HCT116 (cell line): ENCODE results near the gene SLC25A43. TPM values are rescaled to one million over a fixed set of nuclear protein-coding genes. Genes with fewer than 3 reads are reported as not detected.

Experiments
- ATAC-seq: fragments of 200-7000 bp; cut with Tn5 transposase; 2 replicates; pipeline ENCODE4 v1.9.1; 2020; ENCODE audit warnings: mild to moderate bottlenecking, moderate library complexity
- BruUV-seq: library from RNA; stranded (reverse); fragments of 400-500 nt; replicated peaks from 2 replicates; lab custom pipeline; 2021; lab: Mats Ljungman, UMichigan
- CTCF ChIA-PET: fragments of 300-600 bp; sonication (Branson Sonifier 250); formaldehyde crosslinking; loops from one replicate; lab custom pipeline; 2021; ENCODE audit warnings: antibody characterized with exemption; lab: Charles Lee
- POLR2A ChIA-PET: fragments of 300-600, 350-600 bp; sonication (Branson Sonifier 250); formaldehyde crosslinking; loops from one replicate; lab custom pipeline; 2021; ENCODE audit warnings: antibody characterized with exemption; lab: Charles Lee
- RAD21 ChIA-PET, 2 experiments: fragments of 300-600 bp; sonication (Branson Sonifier 250); formaldehyde crosslinking; loops; one replicate each; lab custom pipeline; 2023; ENCODE audit warnings: low total read pairs in 2 of 2; ENCODE audit not compliant: uncharacterized antibody in 2 of 2, unreplicated experiment in 2 of 2, low non-redundant PET in 1 of 2; lab: Charles Lee
- DNase-seq: peaks from one replicate; pipeline ENCODE4 v3.0.0-alpha.2; 2010; ENCODE audit warnings: low read depth, low spot score
- H2AFZ ChIP-seq: fragments of 200-600 bp; shearing (Covaris generic), sonication (generic); 2 replicates; pipeline ENCODE4 v1.6.1; 2017; ENCODE audit warnings: low read depth, mixed run types, mixed read lengths, antibody characterized with exemption, low read length; ENCODE audit not compliant: poor library complexity, severe bottlenecking
- H3K27ac ChIP-seq: 2 replicates; pipeline ENCODE4 v1.5.1; 2012; ENCODE audit warnings: low read depth, low read length
- H3K27me3 ChIP-seq: fragments of 200-600 bp; sonication (generic); 2 replicates; pipeline ENCODE4 v1.6.1; 2016; ENCODE audit warnings: mixed run types, low read length, mixed read lengths; ENCODE audit not compliant: insufficient read depth
- H3K36me3 ChIP-seq, 2 experiments: fragments of 200-500 bp in 1 of 2; fragments of 200-600 bp in 1 of 2; sonication (Bioruptor generic) in 1 of 2; sonication (generic) in 1 of 2; 2 replicates each; pipeline versions ENCODE4 v1.5.1 to v1.6.1; 2014 to 2016; ENCODE audit warnings: low read length in 2 of 2, inconsistent platforms in 1 of 2, mixed read lengths in 1 of 2, mixed run types in 1 of 2; ENCODE audit not compliant: insufficient read depth in 2 of 2, control insufficient read depth in 1 of 2
- H3K4me1 ChIP-seq, 2 experiments: fragments of 200-600 bp in 1 of 2; sonication (generic) in 1 of 2; 2 replicates each; pipeline versions ENCODE4 v1.5.1 to v1.6.1; 2012 to 2017; ENCODE audit warnings: low read length in 2 of 2, inconsistent platforms in 1 of 2, mild to moderate bottlenecking in 1 of 2, mixed read lengths in 1 of 2, mixed run types in 1 of 2, moderate library complexity in 1 of 2; ENCODE audit not compliant: insufficient read depth in 2 of 2, control insufficient read depth in 1 of 2
- H3K4me2 ChIP-seq: fragments of 200-600 bp; sonication (generic); 2 replicates; pipeline ENCODE4 v1.6.1; 2017; ENCODE audit warnings: mixed run types, low read length, mixed read lengths
- H3K4me3 ChIP-seq, 2 experiments: fragments of 200-600 bp in 1 of 2; sonication (generic) in 1 of 2; replicated peaks in 1 of 2; 2 replicates each; pipeline ENCODE4 v1.5.1; 2011 to 2016; ENCODE audit warnings: low read length in 2 of 2, control low read depth in 1 of 2, low read depth in 1 of 2, mild to moderate bottlenecking in 1 of 2, mixed read lengths in 1 of 2, mixed run types in 1 of 2
- H3K79me2 ChIP-seq: fragments of 200-600 bp; sonication (generic); 2 replicates; pipeline ENCODE4 v1.6.1; 2017; ENCODE audit warnings: mild to moderate bottlenecking, mixed run types, low read length, moderate library complexity, mixed read lengths; ENCODE audit not compliant: insufficient read depth
- H3K9ac ChIP-seq: fragments of 200-600 bp; sonication (generic); 2 replicates; pipeline ENCODE4 v1.6.1; 2016; ENCODE audit warnings: low read length, mixed read lengths
- H3K9me2 ChIP-seq: fragments of 200-600 bp; sonication (generic), shearing (Covaris generic); 2 replicates; pipeline ENCODE4 v1.6.1; 2017; ENCODE audit warnings: mixed run types, mild to moderate bottlenecking, moderate library complexity; ENCODE audit not compliant: insufficient read depth
- H3K9me3 ChIP-seq, 2 experiments: fragments of 200-500 bp in 1 of 2; fragments of 200-600 bp in 1 of 2; sonication (Bioruptor generic) in 1 of 2; sonication (generic) in 1 of 2; 2 replicates each; pipeline ENCODE4 v1.6.1; 2014 to 2017; ENCODE audit warnings: low read length in 2 of 2, mixed read lengths in 2 of 2, inconsistent platforms in 1 of 2, low read depth in 1 of 2, mild to moderate bottlenecking in 1 of 2, mixed run types in 1 of 2, moderate library complexity in 1 of 2; ENCODE audit not compliant: control insufficient read depth in 1 of 2, insufficient read depth in 1 of 2
- H4K20me1 ChIP-seq: fragments of 200-600 bp; sonication (generic), shearing (Covaris generic); 2 replicates; pipeline ENCODE4 v1.6.1; 2017; ENCODE audit warnings: mixed run types, mild to moderate bottlenecking, moderate library complexity; ENCODE audit not compliant: insufficient read depth
- CBX3 ChIP-seq: IDR thresholded peaks from 2 replicates; pipeline ENCODE4 v1.6.1; 2012; ENCODE audit warnings: low read depth
- CEBPB ChIP-seq: IDR thresholded peaks from 2 replicates; pipeline ENCODE4 v1.6.1; 2012; ENCODE audit warnings: low read depth
- ELF1 ChIP-seq: IDR thresholded peaks from 2 replicates; pipeline ENCODE4 v1.6.1; 2012; ENCODE audit warnings: low read depth, borderline replicate concordance
- EZH2 ChIP-seq: fragments of 200-600 bp; sonication (generic); IDR thresholded peaks from 2 replicates; pipeline ENCODE4 v1.6.1; 2017; ENCODE audit warnings: antibody characterized with exemption, mixed run types
- EZH2phosphoT487 ChIP-seq: fragments of 200-600 bp; IDR thresholded peaks from 2 replicates; pipeline ENCODE4 v1.6.1; 2018; ENCODE audit warnings: antibody characterized with exemption, borderline replicate concordance
- FOSL1 ChIP-seq: IDR thresholded peaks from 2 replicates; pipeline ENCODE4 v1.6.1; 2012; ENCODE audit warnings: low read depth
- POLR2A ChIP-seq: IDR thresholded peaks from 2 replicates; pipeline ENCODE4 v1.7.0; 2011; ENCODE audit warnings: borderline replicate concordance; ENCODE audit not compliant: insufficient read depth, insufficient read length; ENCODE audit errors: extremely low read depth
- REST ChIP-seq: IDR thresholded peaks from 2 replicates; pipeline ENCODE4 v1.6.1; 2012; ENCODE audit warnings: low read depth
- SP1 ChIP-seq: IDR thresholded peaks from 2 replicates; pipeline ENCODE4 v1.6.1; 2012; ENCODE audit warnings: low read depth
- TCF7L2 ChIP-seq: IDR thresholded peaks from 2 replicates; pipeline ENCODE4 v1.7.0; 2011; ENCODE audit warnings: borderline replicate concordance, inconsistent platforms; ENCODE audit not compliant: insufficient read depth, insufficient read length; ENCODE audit errors: extremely low read depth
- ZBTB33 ChIP-seq: IDR thresholded peaks from 2 replicates; pipeline ENCODE4 v1.6.1; 2011; ENCODE audit warnings: mild to moderate bottlenecking, low read length, moderate library complexity; ENCODE audit not compliant: insufficient replicate concordance; ENCODE audit errors: extremely low read depth
- ZNF274 ChIP-seq: fragments of 200-500 bp; sonication (Bioruptor generic); IDR thresholded peaks from 2 replicates; pipeline ENCODE4 v1.6.1; 2014; ENCODE audit warnings: mild to moderate bottlenecking, low read depth, low read length, inconsistent platforms
- intact Hi-C: fragments of 100-400 bp; cut with micrococcal nuclease; formaldehyde crosslinking; loops from 2 replicates; pipeline ENCODE4 v1.10.0; 2022
- total RNA-seq: library from RNA; stranded (reverse); gene quantifications from one replicate; pipeline ENCODE4 v1.2.1, GENCODE V29; 2021; ENCODE audit not compliant: unreplicated experiment

SLC25A43 gene
- total RNA-seq, 1 experiment from 2014 or later = 14.1 TPM

GRCh38 chrX:119459181-119459580 is 60.0 kb downstream of the SLC25A43 start:
- no peak for ATAC-seq
- DNase-seq = no peak
- no peak overlapping the region for H3K4me3 ChIP-seq
- H3K4me1 ChIP-seq = no peaks in the 10 kb centered on the region
- intact Hi-C loops = no loop called here
- RAD21 ChIA-PET = no interaction called here
- CTCF ChIA-PET = no interaction called here
- H2AFZ ChIP-seq = no peak overlapping the region
- H3K4me2 ChIP-seq = no peak overlapping the region
- H3K27me3 ChIP-seq = no peaks in the 10 kb centered on the region
- BruUV-seq = no TSS peak
- no peaks in the 10 kb centered on the region for H4K20me1 ChIP-seq
- no peaks in the 10 kb centered on the region for H3K79me2 ChIP-seq
- no peak overlapping the region for H3K27ac ChIP-seq
- no peak for TF ChIP-seq FOSL1
- TF ChIP-seq EZH2phosphoT487 = no peak
- TF ChIP-seq REST = no peak
- no peak for TF ChIP-seq POLR2A
- no peak for TF ChIP-seq CEBPB
- no peak for TF ChIP-seq EZH2
- no peak for TF ChIP-seq TCF7L2
- no peak for TF ChIP-seq ELF1
- TF ChIP-seq ZBTB33 = no peak
- no peak for TF ChIP-seq ZNF274
- TF ChIP-seq CBX3 = no peak
- TF ChIP-seq SP1 = no peak
- no peaks in the 10 kb centered on the region for H3K9me3 ChIP-seq
- no peak overlapping the region for H3K9ac ChIP-seq
- no peaks in the 10 kb centered on the region for H3K36me3 ChIP-seq
- no peaks in the 10 kb centered on the region for H3K9me2 ChIP-seq
- POLR2A ChIA-PET = no interaction called here
